H1 (cell line): ENCODE results near the gene FKBP1B. TPM values are rescaled to one million over a fixed set of nuclear protein-coding genes. Genes with fewer than 3 reads are reported as not detected.

ENCODE experiments used
- CHD1 ChIP-seq: IDR thresholded peaks from 2 replicates; pipeline ENCODE4 v1.6.1; 2012; ENCODE audit warnings: low read depth, low read length, improper control_type of control experiment
- CHD7 ChIP-seq: fragments of 300-600 bp; sonication (generic); IDR thresholded peaks from 2 replicates; pipeline ENCODE4 v1.7.1; 2012; ENCODE audit warnings: low read length, moderate library complexity, mild to moderate bottlenecking, inconsistent platforms; ENCODE audit not compliant: insufficient replicate concordance
- GABPA ChIP-seq: IDR thresholded peaks from 2 replicates; pipeline ENCODE4 v1.6.1; 2011; ENCODE audit warnings: mild to moderate bottlenecking, low read length, moderate library complexity, borderline replicate concordance; ENCODE audit not compliant: insufficient read depth
- KDM1A ChIP-seq: fragments of 200-600, 300-600 bp; sonication (generic); IDR thresholded peaks from 2 replicates; pipeline ENCODE4 v1.7.1; 2016; ENCODE audit warnings: mild to moderate bottlenecking, low read length, borderline replicate concordance
- NRF1 ChIP-seq: IDR thresholded peaks from 2 replicates; pipeline ENCODE4 v1.6.1; 2011; ENCODE audit warnings: mild to moderate bottlenecking, low read depth, low read length, improper control_type of control experiment
- TAF1 ChIP-seq: IDR thresholded peaks from 2 replicates; pipeline ENCODE4 v1.6.1; 2011; ENCODE audit warnings: mild to moderate bottlenecking, low read depth, low read length
- polyA plus RNA-seq, 7 experiments: library from polyadenylated mRNA; depleted of rRNA in 3 of 7; stranded (reverse) in 5 of 7; unstranded in 2 of 7; fragments of >200 nt in 5 of 7; fragments of 200-250 nt in 2 of 7; gene quantifications; 1 replicate in 5 of 7; 2 replicates in 1 of 7; 4 replicates in 1 of 7; pipeline versions ENCODE4 v1.2.1 to v1.2.3, GENCODE V29; 2011 to 2013; ENCODE audit warnings: missing spikeins in 2 of 7, mixed read lengths in 2 of 7
- total RNA-seq: library from RNA; stranded (reverse); fragmentation: NEBNext Ultra II Directional; extraction: Animal tissue kit (Norgen Biotek cat#: 25700); gene quantifications from 2 replicates; pipeline ENCODE4 v1.2.1, GENCODE V29; 2021

FKBP1B gene
- total and polyA plus RNA-seq, 2 of the 8 experiments (the other 6 are each of a cell fraction or from before 2014, with no cell fraction given), result 50.8 to 151 TPM

DNA sequence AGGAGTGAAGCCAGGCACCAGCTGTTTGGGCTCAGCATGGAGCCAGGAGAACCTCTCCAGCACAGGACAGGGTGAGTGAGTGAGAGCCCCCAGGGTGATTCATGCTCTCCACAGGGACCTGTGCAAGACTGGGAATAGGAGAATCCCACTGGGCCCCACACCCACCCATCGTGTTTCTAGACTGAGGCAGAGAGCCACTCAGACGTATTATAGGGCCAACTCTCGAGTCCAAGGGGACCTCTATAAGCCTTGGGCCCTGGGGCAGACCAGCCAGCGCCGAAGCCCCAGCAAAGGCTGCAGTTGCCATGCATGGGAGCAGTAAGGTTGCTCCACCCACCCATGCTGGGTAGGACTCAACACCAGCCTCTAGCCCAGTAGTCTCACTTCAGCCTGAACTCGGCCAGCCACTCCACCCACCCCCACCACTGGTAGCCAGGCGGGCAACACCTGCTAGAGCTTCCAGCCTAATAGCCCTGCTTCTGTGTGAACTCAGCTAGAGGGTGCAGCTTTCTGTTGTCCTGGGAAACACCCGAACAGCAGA, 54.6 kb downstream of the FKBP1B start (continued):
- TF ChIP-seq CHD7, result no peak
- no peak for TF ChIP-seq NRF1
- no peak for TF ChIP-seq GABPA
- no peak for TF ChIP-seq TAF1
- TF ChIP-seq CHD1, result no peak
- no peak for TF ChIP-seq KDM1A
